Loucy (cell line): ENCODE results near the gene ANKLE2.
"Not testable (repeated sequence)": the region's sequence is repeated elsewhere in the genome, so short reads cannot be mapped to it uniquely, and the experiment has no call there.

ENCODE experiments used
- H2AFZ ChIP-seq: fragments of 200-600 bp; sonication (generic); 2 replicates; pipeline ENCODE4 v1.6.0; 2016; ENCODE audit warnings: antibody characterized with exemption, mild to moderate bottlenecking, low read length, moderate library complexity
- H3F3A ChIP-seq: fragments of 200-600 bp; 2 replicates; pipeline ENCODE4 v1.6.0; 2016; ENCODE audit warnings: antibody characterized with exemption, low read depth, mild to moderate bottlenecking
- H3K27me3 ChIP-seq: fragments of 200-600 bp; sonication (generic); 2 replicates; pipeline ENCODE4 v1.6.1; 2014; ENCODE audit warnings: low read length, mild to moderate bottlenecking; ENCODE audit not compliant: insufficient read depth, poor library complexity, severe bottlenecking
- H3K36me3 ChIP-seq: fragments of 200-600 bp; sonication (generic); 2 replicates; pipeline ENCODE4 v1.6.1; 2016; ENCODE audit warnings: low read length; ENCODE audit not compliant: insufficient read depth
- H3K4me1 ChIP-seq: fragments of 200-600 bp; sonication (generic); 2 replicates; pipeline ENCODE4 v1.5.1; 2014; ENCODE audit warnings: low read length, mild to moderate bottlenecking; ENCODE audit not compliant: insufficient read depth, poor library complexity, severe bottlenecking
- H3K4me2 ChIP-seq: fragments of 200-600 bp; sonication (generic); 2 replicates; pipeline ENCODE4 v1.6.0; 2014; ENCODE audit warnings: antibody characterized with exemption, low read length, low read depth, mild to moderate bottlenecking; ENCODE audit not compliant: poor library complexity, severe bottlenecking
- H3K4me3 ChIP-seq: fragments of 200-600 bp; sonication (generic); 2 replicates; pipeline ENCODE4 v1.5.1; 2014; ENCODE audit warnings: low read length, mild to moderate bottlenecking, mixed read lengths; ENCODE audit not compliant: poor library complexity, severe bottlenecking
- H3K79me2 ChIP-seq: fragments of 200-600 bp; sonication (generic); 2 replicates; pipeline ENCODE4 v1.6.1; 2014; ENCODE audit warnings: low read length; ENCODE audit not compliant: insufficient read depth
- H3K9ac ChIP-seq: fragments of 200-600 bp; sonication (generic); 2 replicates; pipeline ENCODE4 v1.6.0; 2014; ENCODE audit warnings: mild to moderate bottlenecking, low read depth, low read length, moderate library complexity; ENCODE audit not compliant: poor library complexity, severe bottlenecking
- H3K9me2 ChIP-seq: fragments of 200-600 bp; sonication (generic); replicated peaks from 2 replicates; pipeline ENCODE4 v1.6.1; 2016; ENCODE audit warnings: low read depth, low read length, mixed read lengths
- H3K9me3 ChIP-seq: fragments of 200-600 bp; sonication (generic); 2 replicates; pipeline ENCODE4 v1.6.1; 2014; ENCODE audit warnings: mild to moderate bottlenecking, antibody characterized with exemption, low read length, low read depth; ENCODE audit not compliant: insufficient read depth
- H4K20me1 ChIP-seq: fragments of 200-600 bp; sonication (generic); 2 replicates; pipeline ENCODE4 v1.6.0; 2014; ENCODE audit warnings: antibody characterized with exemption, low read length, mild to moderate bottlenecking; ENCODE audit not compliant: insufficient read depth, poor library complexity, severe bottlenecking
- EZH2phosphoT487 ChIP-seq: fragments of 200-600 bp; IDR thresholded peaks from 2 replicates; pipeline ENCODE4 v1.6.1; 2018; ENCODE audit warnings: antibody characterized with exemption, mild to moderate bottlenecking, moderate library complexity, borderline replicate concordance
- TF ChIP-seq, protein P1 (sequence below): fragments of 200-600 bp; sonication (generic); conservative IDR thresholded peaks from 2 replicates; pipeline ENCODE4 v1.5.1; 2014; ENCODE audit warnings: mild to moderate bottlenecking, antibody characterized with exemption, low read length

Gene ANKLE2

DNA sequence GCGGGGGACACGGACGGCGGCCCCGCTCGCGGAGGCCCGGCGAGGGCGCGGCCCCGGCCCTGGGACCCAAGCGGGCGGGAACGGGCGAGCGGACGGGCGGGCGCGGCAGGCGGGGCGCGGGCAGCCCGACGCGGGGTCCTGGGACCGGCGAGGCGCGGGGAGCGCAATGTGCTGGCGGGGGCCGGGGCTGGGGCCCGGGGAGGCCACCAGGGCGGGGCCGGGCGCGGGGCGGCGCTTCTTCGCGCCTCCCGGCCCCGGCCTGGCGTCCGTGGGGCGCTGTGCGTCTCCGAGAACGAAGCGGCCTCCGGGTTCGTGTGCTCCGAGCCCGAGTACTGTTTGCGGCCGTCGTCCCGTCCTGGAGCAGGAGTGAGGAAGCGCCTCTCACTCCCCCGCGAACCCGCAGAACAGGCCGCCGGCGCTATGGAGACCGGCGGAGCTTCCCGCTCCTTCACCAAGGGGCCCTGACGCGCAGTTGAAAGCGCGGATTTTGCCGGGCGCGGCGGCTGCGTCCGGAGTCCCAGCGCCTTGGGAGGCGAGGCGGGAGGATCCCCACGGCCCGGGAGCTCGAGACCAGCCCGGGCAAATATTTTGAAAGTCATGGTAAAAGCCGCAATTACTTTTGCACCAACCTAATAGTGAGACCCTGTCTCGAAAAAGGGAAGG, 420 bp upstream of the ANKLE2 start:
- Histone ChIP-seq H3K9me2 (no peaks in the 10 kb centered on the region), H3K27me3 (no peaks in the 10 kb centered on the region), H3K36me3 (no peaks in the 10 kb centered on the region), H3K79me2 (peaks cover 62% of the 10 kb centered on the region), H3F3A (peaks cover 8% of the 10 kb centered on the region; the same call in 1 of the 2 replicates), H3K4me2 (peak overlapping the region; percentile 62), H3K4me1 (peaks cover 45% of the 10 kb centered on the region), H2AFZ (peak overlapping the region; percentile 82), H3K4me3 (peak overlapping the region; percentile 82), H3K9me3 (no peaks in the 10 kb centered on the region), H3K9ac (peak overlapping the region; percentile 89), H4K20me1 (peaks cover 41% of the 10 kb centered on the region)
- TF ChIP-seq EZH2phosphoT487, result no peak
- TF ChIP-seq, protein P1, sequence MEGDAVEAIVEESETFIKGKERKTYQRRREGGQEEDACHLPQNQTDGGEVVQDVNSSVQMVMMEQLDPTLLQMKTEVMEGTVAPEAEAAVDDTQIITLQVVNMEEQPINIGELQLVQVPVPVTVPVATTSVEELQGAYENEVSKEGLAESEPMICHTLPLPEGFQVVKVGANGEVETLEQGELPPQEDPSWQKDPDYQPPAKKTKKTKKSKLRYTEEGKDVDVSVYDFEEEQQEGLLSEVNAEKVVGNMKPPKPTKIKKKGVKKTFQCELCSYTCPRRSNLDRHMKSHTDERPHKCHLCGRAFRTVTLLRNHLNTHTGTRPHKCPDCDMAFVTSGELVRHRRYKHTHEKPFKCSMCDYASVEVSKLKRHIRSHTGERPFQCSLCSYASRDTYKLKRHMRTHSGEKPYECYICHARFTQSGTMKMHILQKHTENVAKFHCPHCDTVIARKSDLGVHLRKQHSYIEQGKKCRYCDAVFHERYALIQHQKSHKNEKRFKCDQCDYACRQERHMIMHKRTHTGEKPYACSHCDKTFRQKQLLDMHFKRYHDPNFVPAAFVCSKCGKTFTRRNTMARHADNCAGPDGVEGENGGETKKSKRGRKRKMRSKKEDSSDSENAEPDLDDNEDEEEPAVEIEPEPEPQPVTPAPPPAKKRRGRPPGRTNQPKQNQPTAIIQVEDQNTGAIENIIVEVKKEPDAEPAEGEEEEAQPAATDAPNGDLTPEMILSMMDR, result 0 out of 2 replicates have a peak, but pooled peaks have one; percentile 22

DNA sequence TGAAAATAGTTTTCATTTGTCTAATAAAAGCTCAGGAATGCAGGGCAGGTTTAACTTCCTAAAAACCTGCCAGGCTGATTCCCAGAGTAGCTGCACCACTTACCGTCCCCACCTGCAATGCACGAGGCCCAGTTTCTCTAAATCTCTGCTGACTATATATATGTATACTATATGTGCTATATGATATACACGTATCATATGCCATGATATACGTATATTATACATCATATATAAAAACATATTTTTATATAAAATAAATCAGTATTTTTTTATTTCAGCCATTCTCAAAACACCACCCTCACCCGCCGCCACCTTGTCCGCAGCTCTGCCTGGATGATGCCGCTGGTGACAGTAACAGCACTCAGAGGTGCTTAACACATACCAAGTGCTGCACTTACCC, 2.3 kb downstream of the ANKLE2 start:
- no peaks in the 10 kb centered on the region for H3K27me3 ChIP-seq
- H3F3A ChIP-seq, result peaks cover 8% of the 10 kb centered on the region; the same call in 1 of the 2 replicates
- peaks cover 85% of the 10 kb centered on the region for H3K79me2 ChIP-seq
- H4K20me1 ChIP-seq, result peaks cover 51% of the 10 kb centered on the region
- H3K9ac ChIP-seq, result no peak overlapping the region
- H3K36me3 ChIP-seq, result peaks cover 6% of the 10 kb centered on the region; the same call in 1 of the 2 replicates
- no peaks in the 10 kb centered on the region for H3K9me3 ChIP-seq
- H3K9me2 ChIP-seq, result no peaks in the 10 kb centered on the region
- peak overlapping the region; percentile 89 for H3K4me2 ChIP-seq
- H3K4me1 ChIP-seq, result peaks cover 20% of the 10 kb centered on the region
- TF ChIP-seq, protein P1, result no peak
- TF ChIP-seq EZH2phosphoT487, result no peak
- peak overlapping the region; percentile 84 for H3K4me3 ChIP-seq
- no peak overlapping the region for H2AFZ ChIP-seq

DNA sequence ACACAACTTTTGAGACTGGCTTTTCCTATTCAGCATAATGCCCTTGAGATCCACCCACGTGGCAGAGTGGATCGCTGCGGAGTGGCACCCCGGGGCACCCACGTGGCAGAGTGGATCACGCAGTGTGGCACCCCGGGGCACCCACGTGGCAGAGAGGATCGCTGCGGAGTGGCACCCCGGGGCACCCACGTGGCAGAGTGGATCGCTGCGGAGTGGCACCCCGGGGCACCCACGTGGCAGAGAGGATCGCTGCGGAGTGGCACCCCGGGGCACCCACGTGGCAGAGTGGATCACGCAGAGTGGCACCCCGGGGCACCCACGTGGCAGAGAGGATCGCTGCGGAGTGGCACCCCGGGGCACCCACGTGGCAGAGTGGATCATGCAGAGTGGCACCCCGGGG, 2.8 kb downstream of the ANKLE2 start:
- H3K4me2 ChIP-seq, H3K4me3 ChIP-seq, H3K36me3 ChIP-seq, H3K9me3 ChIP-seq, H3K9ac ChIP-seq, H3F3A ChIP-seq, H3K27me3 ChIP-seq, H3K9me2 ChIP-seq, H2AFZ ChIP-seq: not testable (repeated sequence)
- Histone ChIP-seq H3K4me1 (peaks cover 15% of the 10 kb centered on the region), H4K20me1 (peaks cover 56% of the 10 kb centered on the region), H3K79me2 (peaks cover 88% of the 10 kb centered on the region)
